Epithelial cell of esophagus (primary cell): ENCODE results near the gene LTB4R.
"Not testable (repeated sequence)": the region's sequence is repeated elsewhere in the genome, so short reads cannot be mapped to it uniquely, and the experiment has no call there.

Source experiments
- DNase-seq: peaks from one replicate; pipeline ENCODE4 v3.0.0; 2010; ENCODE audit warnings: low read depth
- H3K4me3 ChIP-seq: 2 replicates; pipeline ENCODE4 v1.5.1; 2011; ENCODE audit warnings: mild to moderate bottlenecking, low read length, control low read depth
- TF ChIP-seq, protein P1 (sequence below): IDR thresholded peaks from 2 replicates; pipeline ENCODE4 v1.5.1; 2011; ENCODE audit warnings: low read depth, mild to moderate bottlenecking, low read length, control low read depth, inconsistent platforms; ENCODE audit not compliant: insufficient read depth; ENCODE audit errors: missing control alignments

Gene LTB4R

DNA sequence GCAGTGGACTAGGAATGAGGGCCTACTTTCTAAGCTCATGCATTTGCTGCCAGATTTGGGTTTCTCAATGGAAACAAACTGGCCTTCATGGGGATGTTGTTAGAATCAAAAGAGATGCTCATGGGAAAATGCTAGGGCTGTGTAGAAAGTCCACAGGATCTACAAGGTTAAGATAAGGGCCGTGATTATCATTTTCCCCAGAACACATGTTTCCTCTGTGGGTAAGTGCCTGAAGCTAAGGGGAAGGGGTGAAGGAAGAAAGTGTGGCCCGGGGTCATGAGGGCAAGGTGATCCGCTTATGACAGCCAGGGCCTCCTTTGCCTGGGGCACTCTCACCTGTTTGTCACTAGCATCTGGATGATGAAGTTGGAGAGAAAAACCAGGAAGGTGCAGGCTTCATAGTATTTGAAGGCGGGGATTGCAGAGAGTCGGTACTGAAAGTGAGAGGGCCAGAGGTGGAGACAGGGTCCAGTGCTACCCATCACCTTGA lies 13.8 kb downstream of the LTB4R start:
- TF ChIP-seq, protein P1, sequence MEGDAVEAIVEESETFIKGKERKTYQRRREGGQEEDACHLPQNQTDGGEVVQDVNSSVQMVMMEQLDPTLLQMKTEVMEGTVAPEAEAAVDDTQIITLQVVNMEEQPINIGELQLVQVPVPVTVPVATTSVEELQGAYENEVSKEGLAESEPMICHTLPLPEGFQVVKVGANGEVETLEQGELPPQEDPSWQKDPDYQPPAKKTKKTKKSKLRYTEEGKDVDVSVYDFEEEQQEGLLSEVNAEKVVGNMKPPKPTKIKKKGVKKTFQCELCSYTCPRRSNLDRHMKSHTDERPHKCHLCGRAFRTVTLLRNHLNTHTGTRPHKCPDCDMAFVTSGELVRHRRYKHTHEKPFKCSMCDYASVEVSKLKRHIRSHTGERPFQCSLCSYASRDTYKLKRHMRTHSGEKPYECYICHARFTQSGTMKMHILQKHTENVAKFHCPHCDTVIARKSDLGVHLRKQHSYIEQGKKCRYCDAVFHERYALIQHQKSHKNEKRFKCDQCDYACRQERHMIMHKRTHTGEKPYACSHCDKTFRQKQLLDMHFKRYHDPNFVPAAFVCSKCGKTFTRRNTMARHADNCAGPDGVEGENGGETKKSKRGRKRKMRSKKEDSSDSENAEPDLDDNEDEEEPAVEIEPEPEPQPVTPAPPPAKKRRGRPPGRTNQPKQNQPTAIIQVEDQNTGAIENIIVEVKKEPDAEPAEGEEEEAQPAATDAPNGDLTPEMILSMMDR = no peak
- no peak for DNase-seq
- no peak overlapping the region for H3K4me3 ChIP-seq

DNA sequence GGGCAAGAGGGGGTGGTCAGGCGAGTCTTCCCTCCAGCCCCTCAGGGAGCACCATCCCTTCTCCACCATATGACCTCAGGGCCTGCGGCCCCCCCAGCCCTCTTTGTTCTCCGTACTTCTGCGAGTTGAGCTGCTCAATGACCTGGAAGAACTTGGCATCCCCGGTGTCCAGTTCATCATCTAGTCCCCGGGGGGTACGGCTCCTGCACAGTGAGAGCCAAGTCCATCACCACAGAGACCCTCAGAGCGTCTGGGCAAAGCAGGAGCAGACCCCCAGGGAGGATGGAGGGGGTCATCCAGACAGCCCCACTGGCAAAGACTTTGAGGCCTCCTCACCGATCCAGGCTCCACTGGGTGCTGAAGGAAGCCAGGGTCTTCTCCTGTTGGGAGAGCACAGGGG lies 14.7 kb downstream of the LTB4R start:
- no peak for DNase-seq
- H3K4me3 ChIP-seq = no peak overlapping the region
- TF ChIP-seq, protein P1 = no peak

- TF ChIP-seq, protein P1 = no peak
- no peak for DNase-seq
- H3K4me3 ChIP-seq = no peak overlapping the region
These were observed 16.0 kb downstream of the LTB4R start for GRCh38 chr14:24327303-24327702.

DNA sequence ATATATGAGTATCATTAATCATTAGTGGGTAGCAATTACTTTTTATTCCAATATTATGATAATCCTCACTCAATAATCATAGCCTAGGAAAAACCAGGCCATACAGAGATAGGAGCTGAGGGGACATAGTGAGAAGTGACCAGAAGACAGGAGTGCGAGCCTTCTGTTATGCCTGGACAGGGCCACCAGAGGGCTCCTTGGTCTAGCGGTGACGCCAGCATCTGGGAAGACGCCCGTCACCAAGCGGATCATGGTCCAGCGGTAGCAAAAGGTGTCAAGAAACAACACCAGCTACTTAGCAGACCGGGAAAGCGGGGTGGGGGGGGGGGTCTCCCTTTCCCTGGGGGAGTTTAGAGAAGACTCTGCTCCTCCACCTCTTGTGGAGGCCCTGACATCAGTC lies 16.6 kb downstream of the LTB4R start:
- not testable (repeated sequence) for DNase-seq, H3K4me3 ChIP-seq
- TF ChIP-seq, protein P1 = peak; percentile 39

- TF ChIP-seq, protein P1 = no peak
- DNase-seq = no peak
- no peak overlapping the region for H3K4me3 ChIP-seq
These were observed 17.9 kb downstream of the LTB4R start for GRCh38 chr14:24329073-24329663.

GRCh38 chr14:24329736-24330135 lies 18.4 kb downstream of the LTB4R start:
- no peak for DNase-seq
- TF ChIP-seq, protein P1 = no peak
- no peak overlapping the region for H3K4me3 ChIP-seq
